ENCODE measurements around the gene ADPGK. TPM values are rescaled to one million over a fixed set of nuclear protein-coding genes. Genes with fewer than 3 reads are reported as not detected.

ADPGK gene
- total and polyA plus RNA-seq, 8 donors = 11.9 to 338 (median 69.7) TPM

DNA sequence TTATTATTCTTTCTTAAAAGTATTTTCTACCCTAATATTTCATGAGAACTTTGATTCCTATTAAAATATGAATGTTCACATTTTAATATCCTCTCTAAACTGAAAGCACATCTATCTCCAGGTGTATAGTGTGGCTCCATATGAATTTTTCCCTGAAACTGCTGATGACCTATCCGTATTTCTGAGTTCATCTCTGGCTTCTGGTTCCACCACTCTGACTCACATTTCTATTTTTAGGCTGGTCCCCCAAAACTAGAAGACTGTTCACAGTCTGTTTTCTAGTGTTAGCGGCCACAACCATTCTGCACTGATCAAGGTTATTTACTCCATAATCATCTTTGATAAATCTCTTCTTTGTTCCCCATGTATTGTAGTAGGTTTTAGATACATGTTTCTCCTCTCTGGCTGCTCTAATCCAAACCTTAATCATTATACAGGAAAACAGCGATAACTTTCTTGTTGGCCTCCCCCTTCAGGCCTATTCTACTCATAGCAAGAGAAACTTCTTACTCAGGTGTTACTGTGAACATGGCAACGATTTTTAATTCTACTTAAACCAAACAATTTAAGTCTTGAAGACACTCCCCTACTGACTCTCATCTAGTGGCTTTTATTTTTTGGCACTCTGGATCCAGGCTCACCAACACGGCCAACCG is 12.8 kb downstream of the ADPGK start:
- Histone ChIP-seq H3K4me1 (peaks cover 0 to 14% (median 0%) of the 10 kb centered on the region in 4 donors), H3K27ac (no peak overlapping the region), H3K4me3 (no peak overlapping the region), H3K36me3 (peaks cover 22 to 97% (median 95%) of the 10 kb centered on the region in 4 donors), H3K9me3 (peaks cover 0 to 22% (median 11%) of the 10 kb centered on the region in 4 donors), H3K27me3 (no peaks in the 10 kb centered on the region)
- TF ChIP-seq POLR2A (IDR thresholded peaks at IDR 0.05) = no peak
- TF ChIP-seq, protein P1, sequence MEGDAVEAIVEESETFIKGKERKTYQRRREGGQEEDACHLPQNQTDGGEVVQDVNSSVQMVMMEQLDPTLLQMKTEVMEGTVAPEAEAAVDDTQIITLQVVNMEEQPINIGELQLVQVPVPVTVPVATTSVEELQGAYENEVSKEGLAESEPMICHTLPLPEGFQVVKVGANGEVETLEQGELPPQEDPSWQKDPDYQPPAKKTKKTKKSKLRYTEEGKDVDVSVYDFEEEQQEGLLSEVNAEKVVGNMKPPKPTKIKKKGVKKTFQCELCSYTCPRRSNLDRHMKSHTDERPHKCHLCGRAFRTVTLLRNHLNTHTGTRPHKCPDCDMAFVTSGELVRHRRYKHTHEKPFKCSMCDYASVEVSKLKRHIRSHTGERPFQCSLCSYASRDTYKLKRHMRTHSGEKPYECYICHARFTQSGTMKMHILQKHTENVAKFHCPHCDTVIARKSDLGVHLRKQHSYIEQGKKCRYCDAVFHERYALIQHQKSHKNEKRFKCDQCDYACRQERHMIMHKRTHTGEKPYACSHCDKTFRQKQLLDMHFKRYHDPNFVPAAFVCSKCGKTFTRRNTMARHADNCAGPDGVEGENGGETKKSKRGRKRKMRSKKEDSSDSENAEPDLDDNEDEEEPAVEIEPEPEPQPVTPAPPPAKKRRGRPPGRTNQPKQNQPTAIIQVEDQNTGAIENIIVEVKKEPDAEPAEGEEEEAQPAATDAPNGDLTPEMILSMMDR (IDR thresholded peaks at IDR 0.05) = no peak
- TF ChIP-seq POLR2AphosphoS5 (IDR thresholded peaks at IDR 0.05) = no peak
- no peak for TF ChIP-seq EP300 (IDR thresholded peaks at IDR 0.05)
- 79 to 84% (median 83%) methylated on average over 6 of the region's 6 CpGs for WGBS, 5 donors
- no peak for DNase-seq
- intact Hi-C loops (cut with DNase I; ENCODE audit: low total_unique reads) = no loop called here

DNA sequence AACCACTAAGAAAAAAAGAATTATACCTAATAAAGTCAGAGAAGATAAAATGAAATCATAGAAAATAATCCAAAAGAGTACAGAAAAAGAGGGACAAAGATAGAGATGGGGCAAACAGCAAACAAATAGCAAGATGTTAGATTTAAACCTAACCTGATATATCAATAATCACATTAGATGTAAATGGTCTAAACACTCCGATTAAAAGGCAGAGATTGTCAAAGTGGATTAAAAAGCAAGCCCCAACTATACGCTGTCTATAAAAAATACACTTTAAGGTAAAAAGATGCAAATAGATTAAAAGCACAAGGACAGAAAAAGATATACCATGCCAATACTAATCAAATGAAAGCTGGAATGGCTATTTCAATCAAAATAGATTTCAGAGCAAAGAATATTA is 16.8 kb downstream of the ADPGK start:
- H3K36me3 ChIP-seq = peaks cover 28 to 100% (median 98%) of the 10 kb centered on the region in 4 donors
- no peaks in the 10 kb centered on the region for H3K27me3 ChIP-seq
- intact Hi-C loops (cut with DNase I; ENCODE audit: low total_unique reads) = no loop called here
- DNase-seq = no peak
- peaks cover 0 to 22% (median 11%) of the 10 kb centered on the region in 4 donors for H3K9me3 ChIP-seq
- no peaks in the 10 kb centered on the region for H3K4me1 ChIP-seq
- 95 to 100% (median 96%) methylated on average over 2 of the region's 2 CpGs for WGBS, 5 donors
- TF ChIP-seq POLR2A (IDR thresholded peaks at IDR 0.05) = no peak
- no peak for TF ChIP-seq EP300 (IDR thresholded peaks at IDR 0.05)
- no peak for TF ChIP-seq POLR2AphosphoS5 (IDR thresholded peaks at IDR 0.05)
- TF ChIP-seq, protein P1 (IDR thresholded peaks at IDR 0.05) = no peak
- H3K4me3 ChIP-seq = no peak overlapping the region
- no peak overlapping the region for H3K27ac ChIP-seq

DNA sequence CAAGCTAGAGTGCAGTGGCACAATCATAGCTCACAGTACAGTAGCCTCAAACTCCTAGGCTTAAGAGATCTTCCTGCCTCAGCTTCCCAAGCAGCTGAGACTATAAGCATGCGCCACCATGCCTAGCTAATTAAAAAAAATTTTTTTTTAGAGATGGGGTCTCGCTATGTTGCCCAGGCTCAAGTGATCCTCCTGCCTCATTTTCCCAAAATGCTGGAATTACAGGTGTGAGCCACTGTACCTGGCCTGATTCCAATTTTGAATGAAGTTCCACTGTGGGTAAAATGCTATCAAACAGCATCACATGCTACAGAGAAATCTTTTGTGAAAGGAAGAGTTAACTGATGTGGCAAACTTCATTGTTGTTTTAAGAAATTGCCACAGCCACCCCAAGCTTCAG is 17.5 kb downstream of the ADPGK start:
- Histone ChIP-seq H3K9me3 (peaks cover 0 to 22% (median 11%) of the 10 kb centered on the region in 4 donors), H3K4me1 (no peaks in the 10 kb centered on the region), H3K27me3 (no peaks in the 10 kb centered on the region), H3K4me3 (no peak overlapping the region), H3K36me3 (peaks cover 28 to 100% (median 97%) of the 10 kb centered on the region in 4 donors), H3K27ac (no peak overlapping the region)
- intact Hi-C loops (cut with DNase I; ENCODE audit: low total_unique reads) = no loop called here
- TF ChIP-seq POLR2A (IDR thresholded peaks at IDR 0.05) = no peak
- no peak for TF ChIP-seq POLR2AphosphoS5 (IDR thresholded peaks at IDR 0.05)
- TF ChIP-seq EP300 (IDR thresholded peaks at IDR 0.05) = no peak
- TF ChIP-seq, protein P1 (IDR thresholded peaks at IDR 0.05) = no peak
- DNase-seq = no peak
- 96 to 99% (median 97%) methylated on average over 2 of the region's 2 CpGs for WGBS, 5 donors

DNA sequence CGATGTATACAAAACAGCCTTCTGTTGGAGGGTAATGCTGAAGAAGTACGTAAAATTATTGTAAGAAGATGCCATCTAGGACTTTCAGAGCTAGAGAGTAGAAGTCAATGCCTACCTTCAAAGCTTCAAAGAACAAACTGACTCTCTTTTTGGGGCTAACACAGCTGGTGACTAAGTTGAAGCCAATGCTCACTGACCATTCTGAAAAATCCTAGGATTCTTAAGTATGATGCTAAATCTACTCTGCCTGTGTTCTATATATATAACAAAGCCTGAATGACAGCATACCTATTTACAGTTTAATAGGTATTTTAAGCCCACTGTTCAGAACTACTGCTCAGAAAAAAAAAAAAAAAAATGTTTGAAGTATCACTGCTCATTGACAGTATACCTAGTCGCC is 18.9 kb downstream of the ADPGK start:
- H3K36me3 ChIP-seq = peaks cover 28 to 100% (median 97%) of the 10 kb centered on the region in 4 donors
- no peak overlapping the region for H3K4me3 ChIP-seq
- WGBS, 5 donors = 94 to 99% (median 97%) methylated on average over 3 of the region's 3 CpGs
- H3K4me1 ChIP-seq = no peaks in the 10 kb centered on the region
- intact Hi-C loops (cut with DNase I; ENCODE audit: low total_unique reads) = no loop called here
- peaks cover 0 to 22% (median 11%) of the 10 kb centered on the region in 4 donors for H3K9me3 ChIP-seq
- H3K27ac ChIP-seq = no peak overlapping the region
- no peaks in the 10 kb centered on the region for H3K27me3 ChIP-seq
- TF ChIP-seq, protein P1 (IDR thresholded peaks at IDR 0.05) = no peak
- no peak for TF ChIP-seq POLR2AphosphoS5 (IDR thresholded peaks at IDR 0.05)
- TF ChIP-seq POLR2A (IDR thresholded peaks at IDR 0.05) = no peak
- TF ChIP-seq EP300 (IDR thresholded peaks at IDR 0.05) = no peak
- DNase-seq = no peak
